CD4-positive, alpha-beta T cell (primary cell): ENCODE results near the gene LIMCH1. TPM values are rescaled to one million over a fixed set of nuclear protein-coding genes. Genes with fewer than 3 reads are reported as not detected.

Experiments
- ATAC-seq: fragments of 200-7000 bp; cut with Tn5 transposase; one replicate; pipeline ENCODE4 v1.10.0; 2022; ENCODE audit warnings: mild to moderate bottlenecking; ENCODE audit not compliant: poor library complexity
- CTCF ChIA-PET: fragments of 350-600 bp; sonication (Branson Sonifier 250); formaldehyde crosslinking; loops from one replicate; lab custom pipeline; 2021; ENCODE audit warnings: antibody characterized with exemption, inconsistent platforms; lab: Charles Lee
- POLR2A ChIA-PET: fragments of 350-600 bp; sonication (Branson Sonifier 250); formaldehyde crosslinking; loops from one replicate; lab custom pipeline; 2021; ENCODE audit warnings: antibody characterized with exemption, inconsistent platforms; lab: Charles Lee
- DNase-seq, 14 experiments: peaks; one replicate each; pipeline ENCODE4 v3.0.0-alpha.2; 2013 to 2020; ENCODE audit warnings: mixed read lengths in 2 of 14
- H3K27ac ChIP-seq, 2 donors: one replicate each; pipeline versions ENCODE4 v1.5.1 to v1.7.0; 2013; ENCODE audit warnings: low read length in 2 of 2, low read depth in 1 of 2, mild to moderate bottlenecking in 1 of 2
- H3K27me3 ChIP-seq, 2 experiments: 1 replicate in 1 of 2; 2 replicates in 1 of 2; pipeline versions ENCODE4 v1.6.1 to v1.7.0; 2013; ENCODE audit warnings: low read length in 2 of 2, control low read depth in 1 of 2, mild to moderate bottlenecking in 1 of 2, moderate library complexity in 1 of 2; ENCODE audit not compliant: insufficient read depth in 2 of 2, control insufficient read depth in 1 of 2
- H3K36me3 ChIP-seq: one replicate; pipeline ENCODE4 v1.6.1; 2013; ENCODE audit warnings: low read length, control low read depth; ENCODE audit not compliant: insufficient read depth
- H3K4me1 ChIP-seq: one replicate; pipeline ENCODE4 v1.6.1; 2013; ENCODE audit warnings: low read length, control low read depth; ENCODE audit not compliant: insufficient read depth
- H3K4me3 ChIP-seq: one replicate; pipeline ENCODE4 v1.5.1; 2013; ENCODE audit warnings: mild to moderate bottlenecking, low read length, moderate library complexity
- H3K9me3 ChIP-seq, 2 experiments: 1 replicate in 1 of 2; 2 replicates in 1 of 2; pipeline versions ENCODE4 v1.6.1 to v1.7.0; 2013; ENCODE audit warnings: low read length in 2 of 2, mild to moderate bottlenecking in 2 of 2, control low read depth in 1 of 2, moderate library complexity in 1 of 2; ENCODE audit not compliant: control insufficient read depth in 1 of 2, insufficient read depth in 1 of 2
- H3K27ac Mint-ChIP-seq: one replicate; pipeline ENCODE4 v1.8.0; 2020; ENCODE audit warnings: mixed read lengths
- H3K27me3 Mint-ChIP-seq: one replicate; pipeline ENCODE4 v1.8.0; 2021; ENCODE audit warnings: mixed read lengths
- H3K36me3 Mint-ChIP-seq: one replicate; pipeline ENCODE4 v1.8.0; 2021; ENCODE audit warnings: low read depth, mixed read lengths
- H3K4me1 Mint-ChIP-seq: one replicate; pipeline ENCODE4 v1.8.0; 2021; ENCODE audit warnings: low read depth, mixed read lengths
- H3K4me3 Mint-ChIP-seq: one replicate; pipeline ENCODE4 v1.8.0; 2020; ENCODE audit warnings: mild to moderate bottlenecking, mixed read lengths
- H3K9me3 Mint-ChIP-seq: one replicate; pipeline ENCODE4 v1.8.0; 2020; ENCODE audit warnings: mixed read lengths
- CTCF ChIP-seq: fragments of 200-600 bp; IDR thresholded peaks from one replicate; pipeline ENCODE4 v1.8.0; 2022; ENCODE audit warnings: antibody characterized with exemption, mild to moderate bottlenecking
- intact Hi-C, 2 experiments: fragments of 100-400 bp; cut with DNase I in 1 of 2; cut with micrococcal nuclease in 1 of 2; formaldehyde crosslinking; loops; one replicate each; pipeline versions ENCODE4 v1.15.1 to v1.9.0; 2023 to 2025; cut with DNase I, micrococcal nuclease
- total RNA-seq, 174 experiments: library from RNA in 2 of 174; stranded (reverse) in 2 of 174; gene quantifications; one replicate each; pipeline ENCODE4 v1.2.3 and lab custom pipeline; 2021 to 2026

LIMCH1 gene
- total RNA-seq, 2 experiments from 2014 or later: not detected

GRCh38 chr4:41610474-41610873 lies 72.5 kb downstream of the LIMCH1 start:
- Mint-ChIP-seq H3K4me3 (no peak overlapping the region), H3K27ac (no peak overlapping the region), H3K36me3 (no peaks in the 10 kb centered on the region), H3K4me1 (no peaks in the 10 kb centered on the region), H3K9me3 (no peaks in the 10 kb centered on the region), H3K27me3 (peaks cover 6% of the 10 kb centered on the region)
- intact Hi-C loops: no loop called here
- ChIA-PET POLR2A (no interaction called here), CTCF (no interaction called here)
- DNase-seq: no peak
- no peaks in the 10 kb centered on the region for H3K4me1 ChIP-seq
- H3K4me3 ChIP-seq: no peak overlapping the region
- no peaks in the 10 kb centered on the region for H3K27me3 ChIP-seq
- no peaks in the 10 kb centered on the region for H3K9me3 ChIP-seq
- no peak for TF ChIP-seq CTCF
- H3K27ac ChIP-seq: no peak overlapping the region
- no peaks in the 10 kb centered on the region for H3K36me3 ChIP-seq
- ATAC-seq: no peak

DNA sequence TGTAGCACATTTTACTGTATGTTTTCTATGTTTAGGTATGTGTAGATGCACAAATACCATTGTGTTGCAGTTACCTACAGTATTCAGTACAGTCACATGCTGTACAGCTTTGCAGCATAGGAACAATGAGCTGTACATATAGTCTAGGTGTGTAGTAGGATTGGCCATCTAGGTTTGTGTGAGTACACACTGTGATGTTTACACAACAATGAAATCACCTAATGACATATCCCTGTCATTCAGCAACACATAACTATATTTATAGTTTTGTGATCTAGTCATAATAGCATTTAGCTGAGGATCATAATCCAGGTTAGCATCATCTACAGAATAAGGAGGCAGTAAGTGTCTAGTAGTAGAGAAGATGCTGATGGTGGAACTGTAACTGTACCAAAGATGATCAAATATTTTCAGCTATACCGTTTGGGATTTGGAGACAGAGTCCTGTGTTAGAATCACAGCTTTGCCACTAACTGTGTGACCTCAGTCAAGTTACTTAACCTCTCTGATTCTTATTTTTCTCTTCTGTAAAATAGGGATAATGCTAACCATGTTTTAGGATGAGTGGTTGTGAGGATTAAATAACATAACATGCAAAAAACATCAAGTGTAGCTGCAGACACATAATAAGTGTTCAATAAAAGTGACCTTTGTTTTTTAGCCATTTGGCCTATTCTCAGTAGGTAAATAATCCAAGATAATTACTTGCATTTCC lies 73.3 kb downstream of the LIMCH1 start:
- H3K27ac Mint-ChIP-seq: no peak overlapping the region
- no peaks in the 10 kb centered on the region for H3K4me1 ChIP-seq
- intact Hi-C loops: no loop called here
- no peak overlapping the region for H3K27ac ChIP-seq
- H3K27me3 Mint-ChIP-seq: peaks cover 6% of the 10 kb centered on the region
- no peaks in the 10 kb centered on the region for H3K9me3 ChIP-seq
- H3K36me3 ChIP-seq: no peaks in the 10 kb centered on the region
- no peak overlapping the region for H3K4me3 ChIP-seq
- DNase-seq (no peak), ATAC-seq (no peak)
- H3K27me3 ChIP-seq: no peaks in the 10 kb centered on the region
- POLR2A ChIA-PET: no interaction called here
- H3K4me3 Mint-ChIP-seq: no peak overlapping the region
- H3K9me3 Mint-ChIP-seq: no peaks in the 10 kb centered on the region
- no peaks in the 10 kb centered on the region for H3K36me3 Mint-ChIP-seq
- no peak for TF ChIP-seq CTCF
- CTCF ChIA-PET: no interaction called here
- H3K4me1 Mint-ChIP-seq: no peaks in the 10 kb centered on the region

DNA sequence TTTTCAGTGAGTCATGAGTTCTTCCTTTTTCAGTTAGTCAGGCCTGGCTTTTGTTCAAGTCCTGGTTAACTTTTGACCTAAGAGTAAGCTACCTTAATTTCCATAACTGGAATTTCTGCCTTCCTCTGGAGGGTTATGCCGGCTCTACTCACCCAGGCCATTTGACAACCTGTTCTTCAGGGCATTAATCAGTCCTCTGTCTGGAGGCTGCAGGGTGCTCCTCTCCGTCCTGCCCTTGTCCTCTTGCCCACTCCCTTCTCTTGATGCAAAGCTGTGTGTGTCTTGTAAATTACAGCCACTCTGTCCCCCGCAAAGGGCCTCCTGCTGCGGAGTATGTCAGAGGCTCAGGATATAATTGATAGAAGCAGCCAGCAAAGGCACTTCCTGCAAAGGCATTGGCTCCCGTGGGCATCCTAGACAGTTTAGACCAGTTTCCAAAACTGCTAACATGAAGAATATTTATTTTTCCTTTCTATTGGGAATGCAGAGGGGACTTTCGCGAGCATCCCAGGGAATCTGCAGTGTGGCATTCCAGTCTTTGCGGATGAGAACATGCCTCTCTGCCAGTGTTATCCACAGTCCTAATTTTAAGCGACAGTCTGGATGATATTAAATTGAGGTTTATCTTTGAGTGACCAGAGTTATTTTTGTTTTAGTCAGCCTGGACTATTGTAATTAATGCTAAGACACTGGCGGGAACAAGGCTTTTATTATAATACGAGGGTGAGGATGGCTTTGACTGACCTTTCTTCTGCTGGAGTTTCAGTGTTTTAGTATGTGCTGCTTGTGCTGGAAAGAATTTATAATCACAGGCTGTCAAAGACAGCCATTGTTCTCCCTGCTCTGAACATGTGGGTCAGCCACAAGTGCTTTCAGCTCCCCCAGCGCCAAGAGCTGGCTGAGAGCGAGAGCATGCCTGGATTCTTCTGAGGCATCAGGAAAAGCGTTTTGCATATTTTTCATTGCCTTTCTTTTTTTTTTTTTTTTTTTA lies 74.2 kb downstream of the LIMCH1 start:
- H3K9me3 Mint-ChIP-seq: no peaks in the 10 kb centered on the region
- no peak overlapping the region for H3K27ac Mint-ChIP-seq
- no peak overlapping the region for H3K4me3 Mint-ChIP-seq
- no peak for TF ChIP-seq CTCF
- intact Hi-C loops: no loop called here
- CTCF ChIA-PET: no interaction called here
- H3K36me3 Mint-ChIP-seq: no peaks in the 10 kb centered on the region
- ATAC-seq: no peak
- H3K27me3 Mint-ChIP-seq: peaks cover 6% of the 10 kb centered on the region
- Histone ChIP-seq H3K4me3 (no peak overlapping the region), H3K27me3 (no peaks in the 10 kb centered on the region), H3K4me1 (no peaks in the 10 kb centered on the region), H3K27ac (no peak overlapping the region), H3K36me3 (no peaks in the 10 kb centered on the region), H3K9me3 (no peaks in the 10 kb centered on the region)
- H3K4me1 Mint-ChIP-seq: no peaks in the 10 kb centered on the region
- POLR2A ChIA-PET: no interaction called here
- no peak for DNase-seq
